Glomerular visceral epithelial cell (primary cell): ENCODE measurements around the gene UNCX.

ENCODE experiments used
- DNase-seq: peaks from one replicate; pipeline ENCODE4 v3.0.0-alpha.2; 2016; ENCODE audit errors: extremely low spot score

Gene UNCX

GRCh38 chr7:1218541-1219165 lies 14.0 kb upstream of the UNCX start:
- DNase-seq, result no peak

- no peak for DNase-seq
Measured at GRCh38 chr7:1219498-1219897, 13.2 kb upstream of the UNCX start.

DNA sequence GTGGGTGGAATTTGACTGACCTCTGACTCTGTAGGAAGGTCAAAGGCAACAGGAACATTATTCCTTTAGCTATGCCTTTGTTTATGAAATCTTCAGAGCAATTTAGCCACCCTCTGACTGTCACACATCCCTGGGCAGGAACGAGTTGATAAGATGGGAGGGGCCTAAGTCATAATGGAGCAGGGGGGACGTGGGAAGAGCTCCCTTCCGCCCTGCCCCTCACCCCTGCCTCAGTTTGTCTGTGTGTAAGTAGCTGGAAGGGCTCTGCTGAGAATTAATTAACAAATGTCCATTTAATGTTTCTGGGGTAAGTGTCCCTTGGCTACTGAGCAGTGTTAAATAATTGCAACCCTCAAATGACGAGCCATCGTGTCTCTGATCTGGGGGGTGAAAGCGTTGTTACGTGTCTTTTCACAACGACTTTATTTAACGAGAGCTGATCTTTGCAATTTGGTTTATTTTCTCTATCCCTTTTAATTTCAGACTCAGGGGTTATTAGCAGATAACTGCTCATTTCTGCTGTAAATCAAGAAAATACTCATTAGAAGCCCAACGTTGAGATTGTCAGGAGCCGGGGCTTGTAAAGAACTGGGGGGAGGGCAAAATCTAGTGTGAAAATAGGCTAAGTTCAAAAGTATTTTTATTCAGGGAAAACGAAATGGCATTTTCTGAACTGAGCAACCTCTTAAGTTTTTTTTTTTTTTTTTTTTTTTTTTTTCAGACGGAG lies 12.5 kb upstream of the UNCX start:
- no peak for DNase-seq

- DNase-seq, result no peak
Measured at GRCh38 chr7:1220977-1221745, 11.5 kb upstream of the UNCX start.

- DNase-seq, result no peak
Measured at GRCh38 chr7:1223196-1223981, 9.3 kb upstream of the UNCX start.

GRCh38 chr7:1224086-1224716 lies 8.5 kb upstream of the UNCX start:
- no peak for DNase-seq

DNA sequence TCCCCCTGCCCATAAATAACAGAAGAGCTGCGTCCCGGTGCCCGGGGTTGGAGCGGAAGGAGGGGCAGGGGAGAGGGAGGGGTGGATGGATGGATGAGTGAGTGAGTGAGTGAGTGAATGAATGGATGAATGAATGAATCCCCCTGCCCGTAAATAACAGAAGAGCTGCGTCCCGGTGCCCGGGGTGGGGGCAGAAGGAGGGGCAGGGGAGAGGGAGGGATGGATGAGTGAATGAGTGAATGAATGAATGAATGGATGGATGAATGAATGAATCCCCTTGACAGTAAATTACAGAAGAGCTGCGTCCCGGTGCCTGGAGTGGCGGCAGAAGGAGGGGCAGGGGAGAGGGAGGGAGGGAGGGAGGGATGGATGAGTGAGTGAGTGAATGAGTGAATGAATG lies 7.6 kb upstream of the UNCX start:
- no peak for DNase-seq

- DNase-seq, result no peak
Measured at GRCh38 chr7:1225441-1226185, 7.1 kb upstream of the UNCX start.

DNA sequence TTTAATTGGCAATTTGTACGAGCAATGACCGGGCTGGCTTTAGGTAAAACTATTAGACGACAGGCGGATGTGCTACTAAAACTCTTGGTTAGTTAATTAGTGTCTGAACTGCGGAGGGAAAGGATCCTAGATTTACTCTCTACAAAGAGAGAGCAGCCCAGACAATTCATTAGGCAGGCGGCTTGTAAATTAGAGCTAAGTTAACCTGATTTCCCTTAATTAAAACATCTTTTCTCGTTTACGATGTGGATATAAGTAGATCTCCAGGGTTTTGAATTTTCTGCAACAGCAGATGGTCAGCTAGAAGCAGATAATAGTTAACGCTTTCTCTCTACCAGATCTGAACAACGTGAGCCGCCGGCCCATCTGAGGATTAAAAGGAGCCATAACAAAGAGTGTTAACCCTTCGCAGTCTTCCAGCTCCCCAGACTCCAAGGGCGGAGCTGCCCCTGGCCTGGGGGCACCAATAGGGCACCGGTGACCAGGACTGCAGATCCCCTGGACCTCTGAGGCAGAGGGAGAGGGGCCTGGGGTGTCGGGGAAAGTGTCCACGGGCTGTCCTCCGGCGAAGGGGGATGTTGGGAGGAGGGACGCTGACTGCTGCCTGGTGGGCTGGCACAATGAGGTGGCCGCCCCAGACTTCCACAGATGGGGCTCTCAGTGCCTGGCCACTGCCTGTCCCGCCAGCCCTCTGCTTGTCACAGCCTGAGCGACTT lies 6.3 kb upstream of the UNCX start:
- no peak for DNase-seq

DNA sequence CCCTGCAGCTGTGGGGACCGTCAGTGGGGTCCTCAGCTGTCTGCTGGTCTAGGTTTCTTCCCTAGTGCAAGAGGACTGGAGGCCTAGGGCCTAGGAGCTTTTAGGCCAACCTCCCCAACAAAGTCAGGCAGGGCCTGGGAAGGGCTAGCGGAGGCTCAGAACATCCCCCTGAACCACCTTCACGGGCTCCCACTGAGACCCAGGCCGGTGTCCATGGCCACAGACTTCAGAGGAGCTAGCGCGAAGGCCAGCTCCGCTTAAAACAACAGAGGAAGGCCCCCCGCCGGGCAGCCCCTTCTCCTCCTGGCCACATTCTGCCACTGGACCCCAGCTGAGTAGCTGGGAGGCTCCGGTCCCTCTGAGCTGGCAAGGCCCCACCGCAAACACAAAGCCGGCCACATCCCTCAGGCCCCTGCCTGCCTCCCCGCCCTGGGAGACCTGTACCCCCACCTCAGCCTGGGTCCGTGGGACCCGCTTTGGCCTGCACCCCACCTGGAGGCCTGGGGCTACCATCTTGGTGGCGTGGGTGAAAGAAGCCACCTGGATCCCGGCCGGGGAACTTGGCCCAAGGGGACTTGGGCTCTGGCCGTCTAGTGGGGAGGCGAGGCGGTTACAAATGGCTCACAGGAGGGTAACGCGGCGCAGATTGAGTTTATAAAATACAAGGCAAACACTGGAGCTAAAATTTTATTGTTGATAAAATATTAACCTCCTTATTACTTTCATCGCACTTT lies 5.4 kb upstream of the UNCX start:
- DNase-seq, result no peak

DNA sequence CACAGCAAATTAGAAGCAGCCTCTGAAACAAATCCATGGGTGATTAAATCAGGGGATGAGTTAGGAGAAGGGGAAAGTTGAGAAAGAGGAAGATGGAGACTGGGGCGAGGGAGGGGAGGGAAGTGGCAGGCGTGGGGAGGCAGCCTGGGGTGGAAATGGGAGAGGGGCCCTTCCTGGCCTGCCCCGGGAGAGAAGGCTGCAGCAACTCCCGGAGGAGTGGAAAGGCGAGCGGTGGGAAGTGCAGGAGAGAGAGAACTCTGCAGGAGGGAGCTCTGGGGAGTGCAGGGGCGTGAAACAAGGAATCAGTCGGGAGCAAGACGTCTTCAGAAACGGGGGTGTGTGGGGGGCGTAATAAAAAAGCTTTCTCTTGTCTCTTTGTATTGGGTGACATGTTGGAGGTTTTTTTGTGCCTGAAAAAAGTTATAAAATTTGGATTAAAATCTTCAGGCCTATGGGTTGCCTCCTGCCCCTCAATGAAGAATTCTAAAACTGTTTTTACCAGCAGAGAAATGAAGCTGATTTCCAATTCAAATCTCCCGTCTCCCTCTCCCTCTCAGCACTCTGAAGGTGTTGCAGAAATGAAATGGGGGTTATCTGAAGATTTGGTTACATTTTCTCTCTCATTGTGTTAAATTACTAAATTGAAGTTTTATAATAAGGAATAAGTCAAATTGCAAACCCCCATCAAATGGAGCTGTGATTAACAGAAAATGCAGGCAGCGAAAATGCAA lies 4.7 kb upstream of the UNCX start:
- no peak for DNase-seq

DNA sequence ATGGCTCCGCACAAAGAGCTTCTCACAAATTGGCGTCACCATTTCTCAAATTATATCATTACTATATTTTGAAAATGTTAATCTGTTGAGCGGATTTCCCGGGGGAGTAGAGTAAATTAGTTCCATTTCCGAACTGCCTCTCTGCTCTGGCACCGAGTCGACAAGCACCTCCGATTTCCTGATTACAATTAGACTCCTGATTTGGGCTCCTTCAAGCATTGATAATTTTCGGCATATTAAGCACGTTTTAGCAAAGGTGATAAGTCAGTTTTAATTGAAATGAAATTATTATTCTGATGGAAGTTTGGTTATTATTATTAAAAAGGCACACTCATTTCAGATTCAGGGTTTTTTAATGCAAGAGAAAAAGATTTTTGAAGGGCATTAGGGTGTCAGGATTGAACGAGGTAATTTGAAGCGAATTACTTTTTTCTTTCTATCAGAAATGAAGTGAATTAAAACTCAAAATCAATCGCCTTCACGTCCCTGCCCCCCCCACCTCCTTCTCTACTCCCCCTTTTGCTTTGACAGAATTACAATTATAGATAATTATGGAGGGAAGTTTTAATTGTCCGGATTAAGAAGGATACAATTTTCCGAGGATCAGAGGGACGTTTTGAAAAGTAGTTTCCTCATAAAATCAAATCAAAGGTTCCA lies 4.0 kb upstream of the UNCX start:
- no peak for DNase-seq

DNA sequence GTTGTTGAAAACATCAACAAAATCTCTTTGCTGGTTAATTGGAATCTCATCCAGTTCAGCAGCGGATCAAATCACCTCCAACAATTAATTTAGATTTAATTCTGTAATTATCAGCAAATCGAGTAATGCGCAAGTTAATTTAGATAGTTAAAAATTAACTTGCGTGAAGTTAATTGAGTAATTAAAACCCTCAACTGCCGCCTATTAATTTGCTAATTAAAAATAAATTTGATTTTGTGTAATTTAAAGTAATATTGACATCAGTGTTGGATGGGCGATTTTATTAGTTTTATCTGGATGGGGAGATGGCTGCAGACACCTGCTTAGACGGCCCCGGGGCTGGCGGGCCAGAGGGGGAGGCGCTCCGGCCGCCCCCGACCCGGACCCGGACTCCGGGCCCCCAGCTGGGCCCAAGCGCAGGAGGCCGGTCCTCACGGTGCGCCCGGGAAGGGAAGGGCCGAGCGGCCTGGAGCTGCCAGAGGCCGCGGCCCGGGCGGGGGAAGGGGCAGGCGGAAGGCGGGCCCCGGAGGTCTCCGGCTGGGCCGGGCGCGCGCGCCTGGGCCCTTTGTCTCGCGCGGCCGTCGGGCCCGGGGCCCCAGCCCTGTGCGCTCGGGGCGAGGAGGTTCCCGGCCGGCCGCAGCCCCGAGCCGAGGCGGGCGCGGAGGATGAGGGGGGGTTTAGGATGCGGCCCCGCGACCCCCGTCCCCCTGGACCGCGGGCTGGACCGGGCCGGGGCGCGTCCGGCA lies 3.3 kb upstream of the UNCX start:
- DNase-seq, result no peak

DNA sequence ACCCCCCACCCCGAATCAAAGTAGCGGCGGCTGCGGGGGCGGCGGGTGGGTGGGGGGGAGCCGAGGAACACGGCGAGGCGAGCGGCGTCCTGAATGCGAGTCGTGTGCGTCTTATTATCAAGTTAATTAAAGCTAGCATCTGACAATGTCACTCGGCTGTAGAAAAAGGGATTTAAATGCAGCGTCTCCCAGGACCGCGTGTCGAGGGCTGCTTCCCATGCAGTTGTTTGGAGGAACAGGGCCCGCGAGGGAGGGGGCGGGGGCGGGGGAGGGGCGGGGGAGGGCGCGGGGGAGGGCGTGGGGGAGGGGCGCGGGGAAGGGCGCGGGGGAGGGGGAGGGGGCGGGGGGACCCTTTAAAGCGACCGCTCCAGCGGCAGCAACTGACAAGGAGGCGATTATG lies 2.7 kb upstream of the UNCX start:
- DNase-seq, result no peak

DNA sequence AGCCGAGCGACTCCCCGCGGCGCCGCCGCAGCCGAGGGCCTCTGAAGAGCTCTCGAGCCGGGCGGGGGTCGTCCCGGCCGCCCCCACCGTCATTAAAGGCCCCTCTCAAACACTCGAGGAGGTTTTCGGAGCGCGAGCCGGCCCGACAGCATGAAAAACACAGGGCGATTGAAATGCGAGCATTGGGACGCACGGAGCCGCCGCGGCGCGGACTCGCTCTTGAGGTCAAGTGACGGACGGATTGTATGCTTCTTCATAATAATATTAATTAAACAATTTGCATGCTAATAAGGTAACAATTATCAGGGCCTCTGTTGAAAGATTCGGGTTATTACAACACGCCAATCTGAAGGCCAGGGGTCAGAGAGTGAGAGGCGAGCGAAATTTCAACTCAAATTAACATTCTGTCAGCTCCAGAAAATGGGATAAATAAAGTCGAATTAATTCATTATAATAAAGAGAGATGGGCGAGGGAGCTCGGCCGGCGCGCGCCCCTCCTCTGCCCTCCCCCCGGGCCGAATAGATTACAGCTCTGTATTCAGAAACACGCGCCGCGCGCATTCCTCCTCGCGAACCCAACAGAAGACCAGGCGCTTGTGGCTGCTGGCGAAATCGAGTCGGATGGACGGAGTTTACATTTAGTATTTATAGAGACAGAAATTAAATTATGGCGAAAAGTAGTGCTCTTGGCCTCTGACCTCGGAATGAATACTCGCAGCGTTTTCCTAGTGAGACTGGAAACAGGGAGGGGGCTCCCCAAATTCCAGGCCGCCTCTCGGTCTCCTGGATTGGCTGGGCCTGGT lies 2.1 kb upstream of the UNCX start:
- DNase-seq, result no peak

GRCh38 chr7:1231214-1232102 lies 1.2 kb upstream of the UNCX start:
- DNase-seq, result no peak
